HepG2 (cell line): ENCODE results near the gene TMEM253. TPM values are rescaled to one million over a fixed set of nuclear protein-coding genes. Genes with fewer than 3 reads are reported as not detected.

Experiments used
- ARNT ChIP-seq: fragments of 450-650 bp; IDR thresholded peaks from 2 replicates; pipeline ENCODE4 v1.6.1; 2017
- BRD4 ChIP-seq: sonication (generic); formaldehyde crosslinking; IDR thresholded peaks from 2 replicates; pipeline ENCODE4 v1.4.0; 2020; ENCODE audit warnings: missing genetic modification reagents
- CERS6 ChIP-seq: sonication (generic); formaldehyde crosslinking; IDR thresholded peaks from 2 replicates; pipeline ENCODE4 v1.5.0; 2020; ENCODE audit warnings: missing genetic modification reagents
- E2F1 ChIP-seq: sonication (generic); formaldehyde crosslinking; IDR thresholded peaks from 2 replicates; pipeline ENCODE4 v1.5.0; 2020; ENCODE audit warnings: missing genetic modification reagents
- ERF ChIP-seq: IDR thresholded peaks from 2 replicates; pipeline ENCODE4 v1.6.1; 2018; ENCODE audit warnings: missing biosample characterization, missing genetic modification reagents
- HCFC1 ChIP-seq: fragments of 150-350 bp; IDR thresholded peaks from 2 replicates; pipeline ENCODE4 v1.6.1; 2014; ENCODE audit warnings: low read depth, low read length
- SSRP1 ChIP-seq: IDR thresholded peaks from 2 replicates; pipeline ENCODE4 v1.6.1; 2016; ENCODE audit warnings: control low read depth
- STAT5B ChIP-seq: sonication (generic); formaldehyde crosslinking; IDR thresholded peaks from 2 replicates; pipeline ENCODE4 v1.4.0; 2020; ENCODE audit warnings: missing genetic modification reagents
- SUZ12 ChIP-seq: fragments of 150-350 bp; IDR thresholded peaks from 2 replicates; pipeline ENCODE4 v1.6.1; 2014; ENCODE audit warnings: low read depth, low read length
- TBX2 ChIP-seq: sonication (generic); formaldehyde crosslinking; IDR thresholded peaks from 2 replicates; pipeline ENCODE4 v1.5.0; 2020; ENCODE audit warnings: missing genetic modification reagents, mild to moderate bottlenecking, borderline replicate concordance
- ZBTB7B ChIP-seq: sonication (generic); formaldehyde crosslinking; IDR thresholded peaks from 2 replicates; pipeline ENCODE4 v1.4.0; 2020; ENCODE audit warnings: missing genetic modification reagents
- ZNF12 ChIP-seq: sonication (generic); formaldehyde crosslinking; IDR thresholded peaks from 2 replicates; pipeline ENCODE4 v1.5.0; 2020; ENCODE audit warnings: missing genetic modification reagents
- ZNF33A ChIP-seq: sonication (generic); formaldehyde crosslinking; IDR thresholded peaks from 2 replicates; pipeline ENCODE4 v1.5.1; 2020; ENCODE audit warnings: missing genetic modification reagents, mild to moderate bottlenecking, moderate library complexity, borderline replicate concordance
- ZNF33B ChIP-seq: sonication (generic); formaldehyde crosslinking; IDR thresholded peaks from 2 replicates; pipeline ENCODE4 v1.5.1; 2020; ENCODE audit warnings: mild to moderate bottlenecking, missing genetic modification reagents
- ZNF460 ChIP-seq: sonication (generic); formaldehyde crosslinking; IDR thresholded peaks from 2 replicates; pipeline ENCODE4 v1.5.1; 2020; ENCODE audit warnings: missing genetic modification reagents, mild to moderate bottlenecking, borderline replicate concordance
- ZSCAN29 ChIP-seq: sonication (generic); formaldehyde crosslinking; conservative IDR thresholded peaks from 2 replicates; pipeline ENCODE4 v1.4.0; 2020; ENCODE audit warnings: mild to moderate bottlenecking, missing genetic modification reagents
- polyA plus RNA-seq, 8 experiments: library from polyadenylated mRNA; depleted of rRNA in 3 of 8; stranded (reverse) in 7 of 8; unstranded in 1 of 8; fragments of >200 nt; fragmentation: Illumina TruSeq in 4 of 8; extraction: Trizol in 4 of 8; gene quantifications; 2 replicates each; pipeline versions ENCODE4 v1.2.1 to v1.2.3, GENCODE V29; 2011 to 2016; ENCODE audit warnings: low read depth in 4 of 8, missing spikeins in 1 of 8, mixed read lengths in 1 of 8; ENCODE audit not compliant: insufficient read depth in 1 of 8
- total RNA-seq, 5 experiments: library from RNA; depleted of rRNA; stranded (reverse); fragments of >200 nt; fragmentation: Illumina TruSeq; extraction: Trizol; gene quantifications; 2 replicates each; pipeline ENCODE4 v1.2.3, GENCODE V29; 2016; ENCODE audit warnings: low read depth in 1 of 5
- TF ChIP-seq, protein P1 (sequence below): sonication (generic); formaldehyde crosslinking; IDR thresholded peaks from 2 replicates; pipeline ENCODE4 v1.5.0; 2020; ENCODE audit warnings: missing genetic modification reagents
- TF ChIP-seq, protein P2 (sequence below): sonication (generic); formaldehyde crosslinking; IDR thresholded peaks from 2 replicates; pipeline ENCODE4 v1.9.0; 2021; ENCODE audit warnings: missing genetic modification reagents, borderline replicate concordance
- TF ChIP-seq, protein P3 (sequence below): sonication (generic); formaldehyde crosslinking; IDR thresholded peaks from 2 replicates; pipeline ENCODE4 v1.4.0; 2020; ENCODE audit warnings: low read depth, missing genetic modification reagents
- TF ChIP-seq, protein P4 (sequence below): sonication (generic); formaldehyde crosslinking; IDR thresholded peaks from 2 replicates; pipeline ENCODE4 v1.5.0; 2020; ENCODE audit warnings: mild to moderate bottlenecking, low read depth, missing genetic modification reagents, borderline replicate concordance

The TMEM253 gene
- total and polyA plus RNA-seq, 2 of the 13 experiments (the other 11 are each of a cell fraction or from before 2014, with no cell fraction given), result 0.29 to 0.45 TPM

DNA sequence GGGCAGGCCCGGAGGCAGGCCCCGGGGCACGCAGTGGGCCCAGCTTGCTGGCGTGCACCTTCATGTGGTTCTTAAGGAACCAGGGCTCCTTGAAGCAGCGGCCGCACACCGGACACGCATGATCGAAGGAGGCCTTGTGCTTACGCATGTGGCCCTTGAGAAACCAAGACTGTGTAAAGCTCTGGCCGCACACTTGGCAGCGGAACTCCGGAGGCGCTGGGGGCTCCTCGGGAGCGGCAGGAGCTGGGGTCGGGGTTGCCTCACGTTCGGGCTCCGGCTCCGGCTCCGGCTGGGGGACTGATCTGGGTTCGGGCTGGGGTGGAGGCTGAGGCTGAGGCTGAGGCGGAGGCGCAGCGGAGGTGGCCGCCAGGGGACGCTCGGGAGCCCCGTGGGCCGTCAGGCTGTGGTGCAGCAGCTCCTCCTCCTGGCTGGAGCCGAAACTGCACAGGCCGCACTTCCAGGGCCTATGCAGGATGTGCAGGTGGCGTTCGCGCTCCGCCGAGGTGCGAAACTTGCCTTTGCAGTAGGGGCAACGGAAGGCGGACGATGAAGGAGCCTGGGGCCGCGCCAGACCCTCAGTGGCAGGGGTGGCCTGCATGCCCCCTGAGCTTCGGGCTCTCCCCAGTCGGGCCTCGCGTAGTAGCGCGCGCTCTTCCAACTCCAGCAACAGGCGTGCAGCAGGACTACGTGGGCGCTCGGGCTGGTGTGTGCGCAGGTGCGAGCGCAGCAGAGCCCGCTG lies 8.4 kb upstream of the TMEM253 start (continued):
- TF ChIP-seq E2F1 (CRISPR knock-in tag), result no peak
- no peak; the same call in 1 of the 2 replicates for TF ChIP-seq SSRP1
- peak; percentile 87 for TF ChIP-seq BRD4
- TF ChIP-seq ZSCAN29 (CRISPR knock-in tag), result peak; percentile 93
- TF ChIP-seq, protein P1, sequence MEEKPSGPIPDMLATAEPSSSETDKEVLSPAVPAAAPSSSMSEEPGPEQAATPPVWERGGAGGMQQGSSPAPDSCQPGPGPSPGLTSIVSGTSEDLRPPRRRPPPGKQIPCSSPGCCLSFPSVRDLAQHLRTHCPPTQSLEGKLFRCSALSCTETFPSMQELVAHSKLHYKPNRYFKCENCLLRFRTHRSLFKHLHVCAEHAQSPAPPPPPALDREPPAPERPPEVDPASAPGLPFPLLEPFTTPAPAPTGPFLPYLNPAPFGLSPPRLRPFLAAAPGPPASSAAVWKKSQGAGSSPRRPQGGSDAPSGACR (CRISPR knock-in tag), result peak; percentile 96
- TF ChIP-seq ZNF460, result no peak
- peak; percentile 87; the same call in 1 of the 2 replicates for TF ChIP-seq ZBTB7B (CRISPR knock-in tag)
- TF ChIP-seq SUZ12, result no peak
- no peak for TF ChIP-seq ZNF33A (CRISPR knock-in tag)
- TF ChIP-seq STAT5B (CRISPR knock-in tag), result no peak
- 0 out of 2 replicates have a peak, but pooled peaks have one; percentile 86 for TF ChIP-seq ZNF33B (CRISPR knock-in tag)
- TF ChIP-seq CERS6 (CRISPR knock-in tag), result no peak
- TF ChIP-seq, protein P2, sequence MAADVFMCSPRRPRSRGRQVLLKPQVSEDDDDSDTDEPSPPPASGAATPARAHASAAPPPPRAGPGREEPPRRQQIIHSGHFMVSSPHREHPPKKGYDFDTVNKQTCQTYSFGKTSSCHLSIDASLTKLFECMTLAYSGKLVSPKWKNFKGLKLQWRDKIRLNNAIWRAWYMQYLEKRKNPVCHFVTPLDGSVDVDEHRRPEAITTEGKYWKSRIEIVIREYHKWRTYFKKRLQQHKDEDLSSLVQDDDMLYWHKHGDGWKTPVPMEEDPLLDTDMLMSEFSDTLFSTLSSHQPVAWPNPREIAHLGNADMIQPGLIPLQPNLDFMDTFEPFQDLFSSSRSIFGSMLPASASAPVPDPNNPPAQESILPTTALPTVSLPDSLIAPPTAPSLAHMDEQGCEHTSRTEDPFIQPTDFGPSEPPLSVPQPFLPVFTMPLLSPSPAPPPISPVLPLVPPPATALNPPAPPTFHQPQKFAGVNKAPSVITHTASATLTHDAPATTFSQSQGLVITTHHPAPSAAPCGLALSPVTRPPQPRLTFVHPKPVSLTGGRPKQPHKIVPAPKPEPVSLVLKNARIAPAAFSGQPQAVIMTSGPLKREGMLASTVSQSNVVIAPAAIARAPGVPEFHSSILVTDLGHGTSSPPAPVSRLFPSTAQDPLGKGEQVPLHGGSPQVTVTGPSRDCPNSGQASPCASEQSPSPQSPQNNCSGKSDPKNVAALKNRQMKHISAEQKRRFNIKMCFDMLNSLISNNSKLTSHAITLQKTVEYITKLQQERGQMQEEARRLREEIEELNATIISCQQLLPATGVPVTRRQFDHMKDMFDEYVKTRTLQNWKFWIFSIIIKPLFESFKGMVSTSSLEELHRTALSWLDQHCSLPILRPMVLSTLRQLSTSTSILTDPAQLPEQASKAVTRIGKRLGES (CRISPR knock-in tag), result no peak
- TF ChIP-seq, protein P3, sequence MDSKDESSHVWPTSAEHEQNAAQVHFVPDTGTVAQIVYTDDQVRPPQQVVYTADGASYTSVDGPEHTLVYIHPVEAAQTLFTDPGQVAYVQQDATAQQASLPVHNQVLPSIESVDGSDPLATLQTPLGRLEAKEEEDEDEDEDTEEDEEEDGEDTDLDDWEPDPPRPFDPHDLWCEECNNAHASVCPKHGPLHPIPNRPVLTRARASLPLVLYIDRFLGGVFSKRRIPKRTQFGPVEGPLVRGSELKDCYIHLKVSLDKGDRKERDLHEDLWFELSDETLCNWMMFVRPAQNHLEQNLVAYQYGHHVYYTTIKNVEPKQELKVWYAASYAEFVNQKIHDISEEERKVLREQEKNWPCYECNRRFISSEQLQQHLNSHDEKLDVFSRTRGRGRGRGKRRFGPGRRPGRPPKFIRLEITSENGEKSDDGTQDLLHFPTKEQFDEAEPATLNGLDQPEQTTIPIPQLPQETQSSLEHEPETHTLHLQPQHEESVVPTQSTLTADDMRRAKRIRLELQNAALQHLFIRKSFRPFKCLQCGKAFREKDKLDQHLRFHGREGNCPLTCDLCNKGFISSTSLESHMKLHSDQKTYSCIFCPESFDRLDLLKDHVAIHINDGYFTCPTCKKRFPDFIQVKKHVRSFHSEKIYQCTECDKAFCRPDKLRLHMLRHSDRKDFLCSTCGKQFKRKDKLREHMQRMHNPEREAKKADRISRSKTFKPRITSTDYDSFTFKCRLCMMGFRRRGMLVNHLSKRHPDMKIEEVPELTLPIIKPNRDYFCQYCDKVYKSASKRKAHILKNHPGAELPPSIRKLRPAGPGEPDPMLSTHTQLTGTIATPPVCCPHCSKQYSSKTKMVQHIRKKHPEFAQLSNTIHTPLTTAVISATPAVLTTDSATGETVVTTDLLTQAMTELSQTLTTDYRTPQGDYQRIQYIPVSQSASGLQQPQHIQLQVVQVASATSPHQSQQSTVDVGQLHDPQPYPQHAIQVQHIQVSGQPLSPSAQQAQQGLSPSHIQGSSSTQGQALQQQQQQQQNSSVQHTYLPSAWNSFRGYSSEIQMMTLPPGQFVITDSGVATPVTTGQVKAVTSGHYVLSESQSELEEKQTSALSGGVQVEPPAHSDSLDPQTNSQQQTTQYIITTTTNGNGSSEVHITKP, result peak; percentile 94
- peak; percentile 97 for TF ChIP-seq ERF
- TF ChIP-seq, protein P4, sequence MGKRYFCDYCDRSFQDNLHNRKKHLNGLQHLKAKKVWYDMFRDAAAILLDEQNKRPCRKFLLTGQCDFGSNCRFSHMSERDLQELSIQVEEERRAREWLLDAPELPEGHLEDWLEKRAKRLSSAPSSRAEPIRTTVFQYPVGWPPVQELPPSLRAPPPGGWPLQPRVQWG (CRISPR knock-in tag), result no peak
- no peak for TF ChIP-seq ARNT
- peak; percentile 53; the same call in 1 of the 2 replicates for TF ChIP-seq ZNF12 (CRISPR knock-in tag)
- TF ChIP-seq TBX2 (CRISPR knock-in tag), result peak; percentile 95
- TF ChIP-seq HCFC1, result peak; percentile 46
